Measurements from ENCODE around the gene ZNF234.
A peak's percentile ranks its signal among the peaks of the same experiment; 100 is the strongest.
"Not testable (repeated sequence)": the region's sequence is repeated elsewhere in the genome, so short reads cannot be mapped to it uniquely, and the experiment has no call there.

ZNF234 gene

DNA sequence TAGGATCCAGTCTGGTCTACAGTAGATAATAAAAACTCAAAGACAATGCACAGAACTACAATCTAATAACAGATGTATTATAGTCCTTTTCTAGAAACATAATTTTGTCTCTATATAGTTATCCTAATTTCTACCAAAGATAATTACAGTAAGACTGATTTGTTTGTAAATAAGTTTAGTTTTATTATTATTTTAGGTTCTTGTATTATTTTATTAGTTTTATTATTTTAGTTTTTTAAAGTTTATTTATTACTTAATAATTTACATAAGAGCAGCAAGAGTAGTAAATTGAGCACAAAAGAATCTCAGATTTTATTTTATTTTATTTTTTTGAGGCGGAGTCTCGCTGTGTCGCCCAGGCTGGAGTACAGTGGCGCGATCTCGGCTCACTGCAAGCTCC is 48.7 kb downstream of the ZNF234 start:
- DNase-seq = no peak

DNA sequence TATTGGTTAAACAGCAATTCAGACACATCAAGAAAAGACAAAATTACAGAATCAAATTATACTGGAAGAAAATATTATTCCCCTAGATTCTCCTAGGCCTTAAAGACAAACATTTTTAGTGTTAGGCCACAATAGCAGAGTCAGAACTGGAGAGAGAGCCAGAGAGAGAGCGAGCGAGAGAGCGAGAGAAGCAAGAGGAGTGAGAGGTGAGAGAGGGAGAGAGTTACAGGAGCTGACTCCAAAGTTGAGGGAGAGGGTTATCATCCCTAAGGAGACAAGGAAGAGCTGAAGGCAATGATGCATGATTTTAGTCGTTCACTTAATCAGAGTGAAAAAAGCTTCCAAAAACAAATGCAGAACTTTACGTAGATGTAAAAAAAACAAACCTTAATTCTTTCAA is 50.8 kb downstream of the ZNF234 start:
- DNase-seq = no peak

DNA sequence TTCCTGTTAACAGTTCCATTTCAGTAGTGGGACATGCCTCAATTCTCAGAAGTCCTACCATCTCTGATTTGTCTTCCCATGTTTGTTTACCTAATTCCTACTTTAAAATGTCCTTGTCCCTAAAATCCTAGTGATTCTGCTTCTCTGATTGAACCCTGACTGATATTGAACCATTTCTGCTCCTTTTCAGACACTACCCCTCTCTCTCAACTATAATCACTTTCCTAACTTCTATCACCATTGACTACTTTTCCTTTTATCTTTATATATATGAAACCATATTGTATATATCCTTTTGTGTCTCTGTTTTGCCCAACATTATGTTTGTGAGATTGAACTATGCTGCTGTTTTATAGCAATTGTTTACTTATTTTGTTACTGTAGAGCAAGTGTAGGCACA is 55.4 kb downstream of the ZNF234 start:
- DNase-seq = no peak

DNA sequence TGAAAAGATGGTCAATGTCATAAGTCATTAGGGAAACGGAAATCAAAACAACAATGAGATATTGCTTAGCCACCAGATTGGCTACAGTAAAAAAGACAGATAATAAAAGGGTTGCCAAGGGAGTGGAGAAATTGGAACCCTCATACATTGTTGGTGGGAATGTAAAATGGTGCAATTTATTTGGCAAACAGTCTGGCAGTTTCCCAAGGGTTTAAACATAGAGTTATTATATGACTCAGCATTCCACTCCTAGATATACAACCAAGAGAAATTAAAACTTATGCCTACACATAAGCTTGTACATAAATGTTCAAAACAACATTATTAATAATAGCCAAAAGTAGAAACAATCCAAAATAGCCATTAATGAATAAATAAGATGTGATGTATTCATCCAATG is 61.1 kb downstream of the ZNF234 start:
- DNase-seq = no peak

DNA sequence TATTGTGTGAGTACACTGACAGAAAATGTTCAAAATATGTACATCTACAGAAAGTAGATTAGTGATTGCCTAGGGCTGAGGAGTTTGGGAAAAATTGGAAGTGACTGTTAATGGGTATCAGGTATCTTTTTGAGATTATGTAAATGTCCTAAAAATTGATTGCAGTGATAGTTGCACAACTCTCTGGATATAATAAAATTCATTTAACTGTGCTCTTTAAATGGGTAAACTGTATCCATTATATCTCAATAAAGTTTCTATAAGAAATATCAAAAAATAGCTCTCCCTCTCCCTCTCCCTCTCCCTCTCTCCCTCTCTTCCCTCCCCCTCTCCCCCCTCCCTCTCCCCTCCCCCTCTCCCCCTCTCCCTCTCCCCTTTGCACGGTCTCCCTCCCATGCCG is 61.6 kb downstream of the ZNF234 start:
- DNase-seq = no peak

DNA sequence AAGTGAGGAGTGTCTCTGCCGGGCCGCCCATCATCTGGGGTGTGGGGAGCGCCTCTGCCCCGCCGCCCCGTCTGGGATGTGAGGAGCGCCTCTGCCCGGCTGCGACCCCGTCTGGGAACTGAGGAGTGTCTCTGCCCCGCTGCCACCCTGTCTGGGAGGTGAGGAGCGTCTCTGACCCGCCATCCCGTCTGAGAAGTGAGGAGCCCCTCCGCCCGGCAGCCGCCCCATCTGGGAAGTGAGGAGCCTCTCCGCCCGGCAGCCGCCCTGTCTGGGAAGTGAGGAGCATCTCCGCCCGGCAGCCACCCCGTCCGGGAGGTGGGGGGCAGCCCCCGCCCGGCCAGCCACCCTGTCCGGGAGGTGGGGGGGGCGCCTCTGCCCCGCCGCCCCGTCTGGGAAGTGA is 62.5 kb downstream of the ZNF234 start:
- DNase-seq = not testable (repeated sequence)

DNA sequence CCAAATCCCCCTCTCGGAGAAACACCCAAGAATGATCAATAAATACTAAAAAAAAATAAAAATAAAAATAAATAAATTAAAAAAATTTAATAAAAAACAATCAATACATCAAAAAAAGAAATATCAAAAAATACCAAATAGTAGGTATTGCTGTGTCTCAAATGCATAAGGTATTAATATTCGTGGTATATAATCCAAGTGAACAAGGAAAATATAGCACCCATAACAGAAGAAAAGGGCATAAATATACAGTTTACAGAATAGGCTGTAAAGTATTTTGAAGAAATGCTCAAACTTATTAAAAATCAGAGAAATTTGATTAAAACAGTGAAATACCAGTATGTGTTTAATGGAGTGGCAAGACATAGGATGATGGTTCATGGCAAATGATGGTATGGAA is 63.4 kb downstream of the ZNF234 start:
- no peak for DNase-seq

DNA sequence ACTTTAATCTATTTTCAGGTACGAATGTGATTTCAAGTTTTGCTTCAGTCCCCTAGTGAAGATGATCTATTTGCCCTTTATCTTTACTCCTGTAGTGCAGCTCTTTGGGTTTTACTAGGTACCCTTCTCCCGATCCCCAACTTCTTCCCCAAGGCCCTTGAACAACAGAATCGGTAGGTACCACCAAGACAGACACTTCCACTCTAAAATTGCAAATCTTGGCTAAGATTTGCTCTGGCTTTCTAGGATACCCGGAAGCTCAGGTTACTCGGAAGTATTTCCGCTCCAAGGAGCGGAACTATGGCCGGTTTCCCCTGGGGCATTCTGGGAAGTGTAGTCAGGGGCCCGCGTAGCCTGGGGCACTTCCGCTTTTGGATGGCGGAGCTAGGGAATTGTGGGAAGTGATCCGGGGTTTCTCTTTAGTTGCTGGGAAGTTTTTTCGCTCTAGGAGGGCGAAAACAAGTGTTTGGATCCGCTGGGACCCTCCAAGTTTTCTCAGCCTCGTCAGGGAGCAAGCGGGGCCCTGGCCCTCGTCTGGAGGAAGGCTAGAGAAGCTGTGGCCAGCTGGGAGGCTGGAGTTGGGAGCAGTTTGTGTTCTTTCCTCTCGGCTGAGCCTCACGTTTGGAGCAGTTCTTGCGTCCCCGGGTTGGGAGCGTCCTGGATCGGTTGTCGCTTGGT is 65.9 kb downstream of the ZNF234 start:
- peak; percentile 81 for DNase-seq

All from CD4-positive, alpha-beta T cell treated with Interferon gamma for 1 hour (primary cell).